Panc1 (cell line): ENCODE results near the gene TNRC18. TPM values are rescaled to one million over a fixed set of nuclear protein-coding genes. Genes with fewer than 3 reads are reported as not detected.
"Not testable (repeated sequence)": the region's sequence is repeated elsewhere in the genome, so short reads cannot be mapped to it uniquely, and the experiment has no call there.

Experiments
- ATAC-seq: fragments of 200-7000 bp; cut with Tn5 transposase; 2 replicates; pipeline ENCODE4 v1.9.1; 2020; ENCODE audit warnings: mild to moderate bottlenecking, moderate library complexity
- BruUV-seq: library from RNA; stranded (reverse); fragments of 400-500 nt; replicated peaks from 2 replicates; lab custom pipeline; 2021; lab: Mats Ljungman, UMichigan
- CTCF ChIA-PET: fragments of 300-600 bp; sonication (Branson Sonifier 250); formaldehyde crosslinking; loops from one replicate; lab custom pipeline; 2022; ENCODE audit warnings: antibody characterized with exemption; lab: Charles Lee
- POLR2A ChIA-PET: fragments of 300-600 bp; sonication (Branson Sonifier 250); formaldehyde crosslinking; loops from one replicate; lab custom pipeline; 2022; ENCODE audit warnings: antibody characterized with exemption; lab: Charles Lee
- DNase-seq: peaks from one replicate; pipeline ENCODE4 v3.0.0-alpha.2; 2010; ENCODE audit warnings: low read depth, low spot score
- H3K27ac ChIP-seq: 2 replicates; pipeline ENCODE4 v1.5.1; 2011; ENCODE audit warnings: mild to moderate bottlenecking, low read length, inconsistent platforms
- H3K27me3 ChIP-seq: fragments of 200-500 bp; sonication (Bioruptor generic); 2 replicates; pipeline ENCODE4 v1.6.0; 2014; ENCODE audit warnings: low read length, inconsistent platforms; ENCODE audit not compliant: control insufficient read depth, insufficient read depth
- H3K36me3 ChIP-seq: fragments of 200-500 bp; sonication (Bioruptor generic); 2 replicates; pipeline ENCODE4 v1.5.1; 2014; ENCODE audit warnings: inconsistent platforms, mild to moderate bottlenecking, low read length, moderate library complexity; ENCODE audit not compliant: control insufficient read depth, insufficient read depth
- H3K4me1 ChIP-seq: 2 replicates; pipeline ENCODE4 v1.5.1; 2011; ENCODE audit warnings: inconsistent platforms, mild to moderate bottlenecking, low read length, moderate library complexity; ENCODE audit not compliant: control insufficient read depth, insufficient read depth
- H3K4me3 ChIP-seq, 2 experiments: 2 replicates each; pipeline ENCODE4 v1.5.1; 2011 to 2012; ENCODE audit warnings: low read depth in 2 of 2, low read length in 2 of 2, mild to moderate bottlenecking in 2 of 2, inconsistent platforms in 1 of 2, moderate library complexity in 1 of 2
- H3K9me3 ChIP-seq: fragments of 200-500 bp; sonication (Bioruptor generic); 2 replicates; pipeline ENCODE4 v1.5.1; 2014; ENCODE audit warnings: low read depth, mild to moderate bottlenecking, inconsistent platforms, low read length, moderate library complexity; ENCODE audit not compliant: control insufficient read depth, insufficient read depth
- CTCF ChIP-seq: fragments of 450-650 bp; IDR thresholded peaks from 2 replicates; pipeline ENCODE4 v1.5.1; 2017; ENCODE audit warnings: mild to moderate bottlenecking
- POLR2AphosphoS5 ChIP-seq: IDR thresholded peaks from 2 replicates; pipeline ENCODE4 v1.6.1; 2012; ENCODE audit warnings: mild to moderate bottlenecking, low read depth, low read length, moderate library complexity
- REST ChIP-seq, 2 experiments: IDR thresholded peaks; 2 replicates each; pipeline ENCODE4 v1.6.1; 2011 to 2012; ENCODE audit warnings: low read depth in 2 of 2, control low read depth in 1 of 2, low read length in 1 of 2, mild to moderate bottlenecking in 1 of 2, moderate library complexity in 1 of 2; ENCODE audit not compliant: insufficient read depth in 1 of 2
- SIN3A ChIP-seq: IDR thresholded peaks from 2 replicates; pipeline ENCODE4 v1.6.1; 2012; ENCODE audit warnings: low read depth, mild to moderate bottlenecking, low read length, moderate library complexity, borderline replicate concordance; ENCODE audit not compliant: insufficient read depth
- TCF7L2 ChIP-seq: IDR thresholded peaks from 2 replicates; pipeline ENCODE4 v1.6.1; 2011; ENCODE audit warnings: mild to moderate bottlenecking, low read depth, low read length, inconsistent platforms
- in situ Hi-C: cut with HindIII; loops from 2 replicates; pipeline ENCODE4 v1.10.0; 2016; ENCODE audit warnings: low sequenced_read_pairs, low pct_unique_long_range_greater_than_20kb
- intact Hi-C: fragments of 100-400 bp; cut with micrococcal nuclease; formaldehyde crosslinking; loops from one replicate; pipeline ENCODE4 v1.10.0; 2022; ENCODE audit not compliant: unreplicated experiment
- total RNA-seq: library from RNA; stranded (reverse); gene quantifications from one replicate; pipeline ENCODE4 v1.2.1, GENCODE V29; 2021; ENCODE audit not compliant: unreplicated experiment

Gene TNRC18
- total RNA-seq, 1 experiment from 2014 or later: 148 TPM

- H3K9me3 ChIP-seq: no peaks in the 10 kb centered on the region
- intact Hi-C loops: no loop called here
- in situ Hi-C loops: no loop called here
- TF ChIP-seq REST (IDR thresholded peaks at IDR 0.05; ENCODE audit: insufficient read depth in 1 of 2, low read depth in 2 of 2, low read length in 1 of 2) (no peak), POLR2AphosphoS5 (no peak), CTCF (no peak), SIN3A (no peak)
- ATAC-seq: no peak
- no peaks in the 10 kb centered on the region for H3K4me1 ChIP-seq
- BruUV-seq: no TSS peak
- no peak overlapping the region for H3K4me3 ChIP-seq
- DNase-seq: no peak
- H3K27ac ChIP-seq: no peak overlapping the region
- ChIA-PET POLR2A (no interaction called here), CTCF (no interaction called here)
- no peaks in the 10 kb centered on the region for H3K36me3 ChIP-seq
- H3K27me3 ChIP-seq: no peaks in the 10 kb centered on the region
Measured at GRCh38 chr7:5472432-5473315, 49.0 kb upstream of the TNRC18 start.

- ATAC-seq, H3K27me3 ChIP-seq, H3K4me1 ChIP-seq, H3K9me3 ChIP-seq, intact Hi-C loops, H3K4me3 ChIP-seq, H3K36me3 ChIP-seq, H3K27ac ChIP-seq, BruUV-seq, POLR2A ChIA-PET, DNase-seq, in situ Hi-C loops: not testable (repeated sequence)
- CTCF ChIA-PET: interaction anchor here (0.6 kb wide), 1 partner anchor 330 kb away, joined by 9 read pairs; no protein-coding TSS in a partner anchor
Measured at GRCh38 chr7:5471623-5472022, 48.0 kb upstream of the TNRC18 start.

GRCh38 chr7:5470816-5471215, 47.2 kb upstream of the TNRC18 start:
- intact Hi-C loops: no loop called here
- in situ Hi-C loops: no loop called here
- CTCF ChIA-PET: interaction anchor here (0.5 to 1.2 kb wide), 3 partner anchors 66 to 231 kb away, joined by 3 to 4 read pairs (median 4); no protein-coding TSS in a partner anchor
- Histone ChIP-seq H3K27ac (no peak overlapping the region), H3K27me3 (no peaks in the 10 kb centered on the region), H3K4me3 (no peak overlapping the region), H3K9me3 (no peaks in the 10 kb centered on the region), H3K4me1 (no peaks in the 10 kb centered on the region), H3K36me3 (no peaks in the 10 kb centered on the region)
- no TSS peak for BruUV-seq
- TF ChIP-seq SIN3A (no peak), POLR2AphosphoS5 (no peak), REST (IDR thresholded peaks at IDR 0.05; ENCODE audit: insufficient read depth in 1 of 2, low read depth in 2 of 2, low read length in 1 of 2) (no peak), TCF7L2 (no peak), CTCF (no peak)
- no peak for DNase-seq
- POLR2A ChIA-PET: no interaction called here
- ATAC-seq: peak; percentile 44; the same call in 1 of the 2 replicates
